ENCODE measurements around the gene ZNF143.

The ZNF143 gene

GRCh38 chr11:9566561-9567063 lies 105.8 kb downstream of the ZNF143 start:
- Histone ChIP-seq H3K9me3 (ENCODE audit: control insufficient read depth, low read length) (no peaks in the 10 kb centered on the region), H3K36me3 (ENCODE audit: control insufficient read depth, insufficient read depth, low read length) (no peaks in the 10 kb centered on the region), H3K27ac (ENCODE audit: insufficient read depth, low read length, poor library complexity, severe bottlenecking) (no peak overlapping the region), H3K27me3 (replicated peaks; ENCODE audit: control insufficient read depth, insufficient read depth, low read length, poor library complexity, severe bottlenecking) (no peaks in the 10 kb centered on the region), H3K4me3 (ENCODE audit: insufficient read depth, low read depth, low read length, poor library complexity, severe bottlenecking) (no peak overlapping the region), H3K4me1 (ENCODE audit: control insufficient read depth, insufficient read depth, low read length, poor library complexity, severe bottlenecking) (no peaks in the 10 kb centered on the region)
- DNase-seq: no peak

DNA sequence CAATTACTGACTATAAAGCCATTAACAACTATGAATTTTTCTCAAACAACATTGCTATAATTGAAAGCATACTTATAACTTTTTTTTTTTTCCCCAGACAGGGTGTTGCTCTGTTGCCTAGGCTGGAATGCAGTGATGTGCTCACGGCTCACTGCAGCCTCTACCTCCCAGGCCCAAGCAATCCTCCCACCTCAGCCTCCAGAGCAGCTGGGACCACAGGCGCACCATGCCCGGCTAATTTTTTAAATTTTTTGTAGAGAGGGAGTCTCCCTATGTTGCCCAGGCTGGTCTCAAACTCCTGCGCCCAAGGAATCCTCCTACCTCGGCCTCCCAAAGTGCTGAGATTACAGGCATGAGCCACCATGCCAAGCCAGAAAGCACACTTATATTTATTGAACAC lies 106.6 kb downstream of the ZNF143 start:
- no peaks in the 10 kb centered on the region for H3K36me3 ChIP-seq (ENCODE audit: control insufficient read depth, insufficient read depth, low read length)
- DNase-seq: no peak
- no peaks in the 10 kb centered on the region for H3K4me1 ChIP-seq (ENCODE audit: control insufficient read depth, insufficient read depth, low read length, poor library complexity, severe bottlenecking)
- no peak overlapping the region for H3K27ac ChIP-seq (ENCODE audit: insufficient read depth, low read length, poor library complexity, severe bottlenecking)
- no peak overlapping the region for H3K4me3 ChIP-seq (ENCODE audit: insufficient read depth, low read depth, low read length, poor library complexity, severe bottlenecking)
- no peaks in the 10 kb centered on the region for H3K27me3 ChIP-seq (replicated peaks; ENCODE audit: control insufficient read depth, insufficient read depth, low read length, poor library complexity, severe bottlenecking)
- H3K9me3 ChIP-seq (ENCODE audit: control insufficient read depth, low read length): no peaks in the 10 kb centered on the region

DNA sequence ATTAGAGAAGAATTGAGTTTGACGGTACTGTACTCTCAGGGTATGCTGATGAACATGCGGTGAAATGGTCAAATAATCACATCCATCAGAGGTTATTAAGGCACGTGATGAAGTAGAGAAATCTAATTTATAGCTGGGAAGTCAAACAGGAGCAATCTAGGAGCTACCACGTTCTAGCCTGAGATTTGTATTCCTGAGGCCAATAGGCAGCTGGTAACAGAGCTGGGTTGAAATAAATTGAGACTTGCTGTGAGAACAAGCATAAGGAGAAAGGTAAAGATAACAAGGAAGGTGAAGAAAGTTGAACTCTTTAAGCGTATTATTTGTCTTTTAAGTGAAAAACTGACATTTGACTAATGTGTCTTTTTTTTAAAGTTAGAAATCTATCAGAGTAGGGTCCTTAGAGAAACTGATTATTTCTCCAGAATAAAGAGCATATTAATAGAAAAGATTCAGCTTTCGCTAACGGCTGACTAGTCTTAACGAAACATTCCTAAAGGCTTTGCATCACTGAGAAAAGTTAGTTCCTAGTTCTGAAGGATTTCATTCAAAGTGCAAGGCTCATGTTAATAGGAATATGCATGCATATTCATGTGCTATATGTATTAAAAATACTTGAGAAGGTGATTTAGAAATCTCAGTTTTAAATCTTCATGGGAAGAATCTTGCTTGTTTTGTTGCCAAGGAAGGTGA lies 107.5 kb downstream of the ZNF143 start:
- Histone ChIP-seq H3K9me3 (ENCODE audit: control insufficient read depth, low read length) (no peaks in the 10 kb centered on the region), H3K36me3 (ENCODE audit: control insufficient read depth, insufficient read depth, low read length) (no peaks in the 10 kb centered on the region), H3K4me1 (ENCODE audit: control insufficient read depth, insufficient read depth, low read length, poor library complexity, severe bottlenecking) (no peaks in the 10 kb centered on the region), H3K27me3 (replicated peaks; ENCODE audit: control insufficient read depth, insufficient read depth, low read length, poor library complexity, severe bottlenecking) (no peaks in the 10 kb centered on the region), H3K4me3 (ENCODE audit: insufficient read depth, low read depth, low read length, poor library complexity, severe bottlenecking) (no peak overlapping the region), H3K27ac (ENCODE audit: insufficient read depth, low read length, poor library complexity, severe bottlenecking) (no peak overlapping the region)
- no peak for DNase-seq

GRCh38 chr11:9568854-9569587 lies 108.2 kb downstream of the ZNF143 start:
- no peaks in the 10 kb centered on the region for H3K9me3 ChIP-seq (ENCODE audit: control insufficient read depth, low read length)
- DNase-seq: no peak
- no peaks in the 10 kb centered on the region for H3K36me3 ChIP-seq (ENCODE audit: control insufficient read depth, insufficient read depth, low read length)
- no peak overlapping the region for H3K4me3 ChIP-seq (ENCODE audit: insufficient read depth, low read depth, low read length, poor library complexity, severe bottlenecking)
- H3K27me3 ChIP-seq (replicated peaks; ENCODE audit: control insufficient read depth, insufficient read depth, low read length, poor library complexity, severe bottlenecking): no peaks in the 10 kb centered on the region
- peak overlapping the region; percentile 40 for H3K27ac ChIP-seq (ENCODE audit: insufficient read depth, low read length, poor library complexity, severe bottlenecking)
- H3K4me1 ChIP-seq (ENCODE audit: control insufficient read depth, insufficient read depth, low read length, poor library complexity, severe bottlenecking): no peaks in the 10 kb centered on the region

DNA sequence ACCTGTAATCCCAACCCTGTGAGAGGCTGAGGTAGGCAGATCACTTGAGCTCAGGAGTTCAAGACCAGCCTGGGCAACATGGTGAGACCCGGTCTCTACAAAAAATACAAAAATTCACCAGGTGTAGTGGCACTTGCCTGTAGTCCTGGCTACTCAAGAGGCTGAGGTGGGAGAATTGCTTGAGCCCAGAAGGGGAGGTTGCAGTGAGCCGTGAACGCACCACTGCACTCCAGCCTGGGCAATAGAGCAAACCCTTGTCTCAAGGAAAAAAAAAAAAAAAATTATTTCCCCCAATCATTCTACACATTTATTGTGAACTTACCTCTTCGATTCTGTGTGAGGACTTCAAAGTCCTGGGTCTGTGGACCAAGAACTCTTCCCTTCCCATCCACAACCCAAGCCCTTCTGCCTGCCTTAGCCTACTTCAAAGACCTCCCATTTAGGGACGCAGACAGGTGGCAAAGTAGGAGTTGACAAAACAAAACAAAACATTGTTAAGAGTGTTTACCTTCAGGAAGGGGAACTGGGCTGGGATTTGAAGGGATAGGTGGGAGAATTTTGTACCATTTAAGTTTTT lies 108.9 kb downstream of the ZNF143 start:
- no peak for DNase-seq
- H3K36me3 ChIP-seq (ENCODE audit: control insufficient read depth, insufficient read depth, low read length): no peaks in the 10 kb centered on the region
- H3K27me3 ChIP-seq (replicated peaks; ENCODE audit: control insufficient read depth, insufficient read depth, low read length, poor library complexity, severe bottlenecking): no peaks in the 10 kb centered on the region
- H3K27ac ChIP-seq (ENCODE audit: insufficient read depth, low read length, poor library complexity, severe bottlenecking): no peak overlapping the region
- no peaks in the 10 kb centered on the region for H3K9me3 ChIP-seq (ENCODE audit: control insufficient read depth, low read length)
- H3K4me3 ChIP-seq (ENCODE audit: insufficient read depth, low read depth, low read length, poor library complexity, severe bottlenecking): no peak overlapping the region
- no peaks in the 10 kb centered on the region for H3K4me1 ChIP-seq (ENCODE audit: control insufficient read depth, insufficient read depth, low read length, poor library complexity, severe bottlenecking)

DNA sequence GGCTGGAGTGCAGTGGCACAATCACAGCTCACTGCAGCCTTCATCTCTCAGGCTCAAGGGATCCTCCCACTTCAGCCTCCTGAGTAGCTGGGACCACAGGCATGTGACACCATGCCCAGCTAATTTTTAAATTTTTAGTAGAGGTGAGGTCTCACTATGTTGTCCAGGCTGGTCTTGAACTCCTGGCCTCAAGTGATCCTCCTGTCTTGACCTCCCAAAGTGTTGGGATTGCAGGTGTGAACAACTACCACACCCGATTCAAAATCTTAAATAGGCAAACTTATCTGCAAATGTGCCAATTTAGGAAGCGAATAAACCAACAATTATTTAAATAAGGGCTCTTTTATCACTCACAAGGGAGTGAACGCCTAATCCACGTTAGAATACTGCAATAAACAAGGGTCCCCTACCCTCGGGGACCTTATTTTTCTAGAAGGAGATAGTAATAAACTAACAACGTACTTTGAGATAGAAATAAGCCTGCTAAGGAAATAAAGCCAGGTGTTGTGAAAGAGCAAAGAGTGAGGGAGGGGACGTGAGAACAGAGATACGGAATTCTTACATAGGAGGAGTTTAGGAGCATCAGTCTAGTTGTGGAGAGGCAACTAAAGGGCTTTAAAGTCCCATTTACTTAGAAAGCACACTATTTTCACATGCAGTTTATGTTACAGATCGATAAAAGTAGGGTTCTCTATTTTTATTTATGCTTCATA lies 109.7 kb downstream of the ZNF143 start:
- no peak overlapping the region for H3K4me3 ChIP-seq (ENCODE audit: insufficient read depth, low read depth, low read length, poor library complexity, severe bottlenecking)
- peaks cover 6% of the 10 kb centered on the region for H3K4me1 ChIP-seq (ENCODE audit: control insufficient read depth, insufficient read depth, low read length, poor library complexity, severe bottlenecking)
- no peak overlapping the region for H3K27ac ChIP-seq (ENCODE audit: insufficient read depth, low read length, poor library complexity, severe bottlenecking)
- H3K36me3 ChIP-seq (ENCODE audit: control insufficient read depth, insufficient read depth, low read length): no peaks in the 10 kb centered on the region
- DNase-seq: no peak
- no peaks in the 10 kb centered on the region for H3K9me3 ChIP-seq (ENCODE audit: control insufficient read depth, low read length)
- H3K27me3 ChIP-seq (replicated peaks; ENCODE audit: control insufficient read depth, insufficient read depth, low read length, poor library complexity, severe bottlenecking): no peaks in the 10 kb centered on the region

GRCh38 chr11:9571071-9571762 lies 110.4 kb downstream of the ZNF143 start:
- Histone ChIP-seq H3K4me1 (ENCODE audit: control insufficient read depth, insufficient read depth, low read length, poor library complexity, severe bottlenecking) (peaks cover 6% of the 10 kb centered on the region), H3K9me3 (ENCODE audit: control insufficient read depth, low read length) (no peaks in the 10 kb centered on the region), H3K27me3 (replicated peaks; ENCODE audit: control insufficient read depth, insufficient read depth, low read length, poor library complexity, severe bottlenecking) (no peaks in the 10 kb centered on the region), H3K27ac (ENCODE audit: insufficient read depth, low read length, poor library complexity, severe bottlenecking) (no peak overlapping the region), H3K36me3 (ENCODE audit: control insufficient read depth, insufficient read depth, low read length) (no peaks in the 10 kb centered on the region), H3K4me3 (ENCODE audit: insufficient read depth, low read depth, low read length, poor library complexity, severe bottlenecking) (no peak overlapping the region)
- no peak for DNase-seq

DNA sequence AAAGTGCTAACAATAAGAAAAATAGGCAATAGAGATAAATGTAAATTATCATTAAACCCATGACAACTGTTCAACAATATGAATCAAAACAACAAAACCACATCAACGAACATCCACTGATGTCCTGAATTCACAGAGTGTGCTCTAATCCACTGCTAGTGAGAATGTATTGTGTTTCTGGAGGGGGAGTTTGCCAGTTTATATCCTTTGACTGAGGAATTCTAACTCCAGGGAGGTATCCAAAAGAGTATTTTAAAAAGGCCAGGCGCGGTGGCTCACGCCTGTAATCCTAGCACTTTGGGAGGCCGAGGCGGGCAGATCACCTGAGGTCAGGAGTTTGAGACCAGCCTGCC lies 110.9 kb downstream of the ZNF143 start:
- peaks cover 6% of the 10 kb centered on the region for H3K4me1 ChIP-seq (ENCODE audit: control insufficient read depth, insufficient read depth, low read length, poor library complexity, severe bottlenecking)

GRCh38 chr11:9573052-9573774 lies 112.4 kb downstream of the ZNF143 start, which contains the start of gene WEE1:
TSS of gene WEE1 (plus strand) at chr11:9573670. CDS start at chr11:9573934, 264 bp downstream.
- Histone ChIP-seq H3K4me1 (ENCODE audit: control insufficient read depth, insufficient read depth, low read length, poor library complexity, severe bottlenecking) (peaks cover 6% of the 10 kb centered on the region), H3K27ac (ENCODE audit: insufficient read depth, low read length, poor library complexity, severe bottlenecking) (peak within 1 kb of the TSS; percentile 70)

More for the DNA sequence above, 110.9 kb downstream of the ZNF143 start:
- no peak for DNase-seq
- no peak overlapping the region for H3K27ac ChIP-seq (ENCODE audit: insufficient read depth, low read length, poor library complexity, severe bottlenecking)
- no peak overlapping the region for H3K4me3 ChIP-seq (ENCODE audit: insufficient read depth, low read depth, low read length, poor library complexity, severe bottlenecking)
- H3K27me3 ChIP-seq (replicated peaks; ENCODE audit: control insufficient read depth, insufficient read depth, low read length, poor library complexity, severe bottlenecking): no peaks in the 10 kb centered on the region
- no peaks in the 10 kb centered on the region for H3K9me3 ChIP-seq (ENCODE audit: control insufficient read depth, low read length)
- H3K36me3 ChIP-seq (ENCODE audit: control insufficient read depth, insufficient read depth, low read length): no peaks in the 10 kb centered on the region

More at GRCh38 chr11:9573052-9573774, 112.4 kb downstream of the ZNF143 start, which contains the start of gene WEE1:
- H3K9me3 ChIP-seq (ENCODE audit: control insufficient read depth, low read length): no peaks in the 10 kb centered on the region
- no peaks in the 10 kb centered on the region for H3K27me3 ChIP-seq (replicated peaks; ENCODE audit: control insufficient read depth, insufficient read depth, low read length, poor library complexity, severe bottlenecking)
- peak; percentile 91 to 94 (median 94) for DNase-seq
- H3K4me3 ChIP-seq (ENCODE audit: insufficient read depth, low read depth, low read length, poor library complexity, severe bottlenecking): peak within 1 kb of the TSS; percentile 78
- H3K36me3 ChIP-seq (ENCODE audit: control insufficient read depth, insufficient read depth, low read length): no peaks in the 10 kb centered on the region

Measured in effector memory CD4-positive, alpha-beta T cell (primary cell).